A549 treated with DMSO at 1 μM for 4 hours (cell line): ENCODE data around the gene CLDN2. TPM values are rescaled to one million over a fixed set of nuclear protein-coding genes. Genes with fewer than 3 reads are reported as not detected.

Source experiments
- total RNA-seq: library from RNA; stranded (reverse); fragments of 200-300 nt; extraction: Qiagen RNA extraction; gene quantifications from 5 replicates; pipeline ENCODE4 v1.2.3, GENCODE V29; 2022; ENCODE audit warnings: low read depth

Gene CLDN2, protein sequence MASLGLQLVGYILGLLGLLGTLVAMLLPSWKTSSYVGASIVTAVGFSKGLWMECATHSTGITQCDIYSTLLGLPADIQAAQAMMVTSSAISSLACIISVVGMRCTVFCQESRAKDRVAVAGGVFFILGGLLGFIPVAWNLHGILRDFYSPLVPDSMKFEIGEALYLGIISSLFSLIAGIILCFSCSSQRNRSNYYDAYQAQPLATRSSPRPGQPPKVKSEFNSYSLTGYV
- total RNA-seq, result 8.5 to 9.6 TPM (median 9.1 TPM) in 5 replicates

DNA sequence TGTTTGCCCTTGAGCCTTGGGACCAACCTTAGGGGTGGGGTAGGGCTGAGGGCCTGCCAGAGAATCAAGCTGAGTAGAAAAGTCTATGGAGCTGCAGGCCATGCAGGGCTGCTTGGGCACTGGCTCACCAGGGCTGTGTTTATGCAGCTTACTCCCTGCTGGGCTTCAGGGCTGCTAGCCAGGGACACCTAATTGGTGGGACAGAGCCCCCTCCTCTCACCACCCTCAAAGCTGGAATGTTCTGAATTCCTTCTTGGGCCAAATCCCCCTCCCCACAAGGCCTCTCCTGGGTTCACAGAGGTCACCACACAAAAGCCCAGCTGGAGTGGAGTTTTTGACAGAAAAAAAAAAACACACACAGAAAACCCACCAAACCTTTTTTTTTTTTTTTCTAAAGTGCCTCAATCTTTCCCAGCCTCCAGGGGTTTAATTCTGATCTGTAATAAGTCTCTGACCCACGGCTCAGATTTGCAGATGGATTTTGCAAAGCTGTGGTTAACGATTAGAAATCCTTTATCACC, at the start of gene CLDN2:
CLDN2 (plus strand) TSS at position 471 of the 521 bp plus-strand sequence. CDS start 7,827 bp downstream, outside the sequence.

GRCh38 chrX:106903291-106903824, 16.8 kb upstream of the CLDN2 start, which contains the start of gene RIPPLY1:
Gene RIPPLY1 (minus strand): TSS chrX:106903341. CDS start chrX:106903287, 54 bp downstream.

Other genes starting within 250 kb of the CLDN2 start
- 0.05 to 0.09 TPM (median 0.08 TPM) in 3 of 5 replicates, not detected in the others for gene RNF128, start 193.7 kb upstream of the CLDN2 start, total RNA-seq
- gene TBC1D8B, start 117.7 kb upstream of the CLDN2 start, total RNA-seq, result 1.2 to 2.0 TPM (median 1.7 TPM) in 5 replicates
- gene RIPPLY1, start 17.1 kb upstream of the CLDN2 start, total RNA-seq, result 0.08 to 0.11 TPM in 2 of 5 replicates, not detected in the others
- gene MORC4, start 79.8 kb downstream of the CLDN2 start, total RNA-seq, result 37.2 to 45.4 TPM (median 40.8 TPM) in 5 replicates
- 9.9 to 13.1 TPM (median 12.0 TPM) in 5 replicates for gene RBM41, start 198.4 kb downstream of the CLDN2 start, total RNA-seq